Mesothelial cell of epicardium (in vitro differentiated cells): ENCODE data around the gene DGKD. TPM values are rescaled to one million over a fixed set of nuclear protein-coding genes. Genes with fewer than 3 reads are reported as not detected.
A peak's percentile ranks its signal among the peaks of the same experiment; 100 is the strongest.

Source experiments
- DNase-seq, 2 experiments: peaks; one replicate each; pipeline ENCODE4 v3.0.0; 2021; ENCODE audit warnings: low spot score in 2 of 2; ENCODE audit not compliant: unreplicated experiment in 2 of 2
- H3K27ac Mint-ChIP-seq: 2 replicates; pipeline ENCODE4 v1.8.0; 2021; ENCODE audit warnings: mixed read lengths
- H3K27me3 Mint-ChIP-seq: 2 replicates; pipeline ENCODE4 v1.8.0; 2021; ENCODE audit warnings: low read depth, mixed read lengths
- H3K36me3 Mint-ChIP-seq: 2 replicates; pipeline ENCODE4 v1.8.0; 2021; ENCODE audit warnings: mixed read lengths
- H3K4me1 Mint-ChIP-seq: 2 replicates; pipeline ENCODE4 v1.8.0; 2021; ENCODE audit warnings: mixed read lengths
- H3K4me3 Mint-ChIP-seq: 2 replicates; pipeline ENCODE4 v1.8.0; 2021; ENCODE audit warnings: mild to moderate bottlenecking, moderate library complexity, mixed read lengths
- H3K9me3 Mint-ChIP-seq: 2 replicates; pipeline ENCODE4 v1.8.0; 2021; ENCODE audit warnings: mixed read lengths
- total RNA-seq: library from RNA; stranded (reverse); gene quantifications from 3 replicates; pipeline ENCODE4 v1.2.1, GENCODE V29; 2021
- TF ChIP-seq, protein P1 (sequence below): fragments of 200-600 bp; sonication (generic); IDR thresholded peaks from one replicate; pipeline ENCODE4 v1.5.0; 2021; ENCODE audit warnings: antibody characterized with exemption; ENCODE audit not compliant: unreplicated experiment

Gene DGKD
- total RNA-seq, 1 donor from 2014 or later: 64.5 TPM

DNA sequence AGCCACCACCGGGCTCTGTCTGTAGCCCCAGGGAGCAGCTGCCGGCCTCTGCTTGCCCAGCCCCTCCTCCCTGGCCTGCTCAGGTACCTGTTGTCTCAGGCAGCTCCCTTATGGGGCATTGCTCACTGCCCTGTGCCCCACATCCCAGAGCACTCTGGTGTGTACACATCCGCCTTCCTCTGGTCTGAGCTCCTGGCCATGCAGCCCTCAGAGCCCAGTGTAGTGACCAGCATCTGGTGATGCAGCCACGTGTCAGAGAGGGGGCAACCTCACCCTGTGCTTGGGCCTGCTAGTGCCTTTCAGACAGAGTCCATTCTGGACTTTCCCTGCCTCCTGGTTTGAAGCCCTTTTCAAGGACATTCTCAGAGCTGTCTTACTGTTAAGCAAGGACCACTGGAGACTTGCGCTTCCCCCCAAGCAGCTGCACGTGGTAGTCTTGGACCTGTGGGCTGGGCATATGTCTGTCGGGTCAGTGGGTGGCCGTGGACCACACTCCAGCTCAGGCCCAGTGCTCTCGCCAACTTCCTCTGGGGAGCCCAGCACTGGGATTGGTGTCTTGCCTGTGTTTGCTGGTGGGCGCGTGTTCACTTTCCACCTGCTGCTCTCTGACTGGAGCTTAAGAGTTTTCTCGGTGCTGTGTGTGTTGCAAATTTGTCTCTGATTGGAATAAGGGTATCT, 30.7 kb downstream of the DGKD start:
- Mint-ChIP-seq H3K4me3 (no peak overlapping the region), H3K27me3 (no peaks in the 10 kb centered on the region), H3K9me3 (no peaks in the 10 kb centered on the region), H3K27ac (peak overlapping the region; percentile 80), H3K36me3 (no peaks in the 10 kb centered on the region), H3K4me1 (peaks cover 44% of the 10 kb centered on the region)
- TF ChIP-seq, protein P1, sequence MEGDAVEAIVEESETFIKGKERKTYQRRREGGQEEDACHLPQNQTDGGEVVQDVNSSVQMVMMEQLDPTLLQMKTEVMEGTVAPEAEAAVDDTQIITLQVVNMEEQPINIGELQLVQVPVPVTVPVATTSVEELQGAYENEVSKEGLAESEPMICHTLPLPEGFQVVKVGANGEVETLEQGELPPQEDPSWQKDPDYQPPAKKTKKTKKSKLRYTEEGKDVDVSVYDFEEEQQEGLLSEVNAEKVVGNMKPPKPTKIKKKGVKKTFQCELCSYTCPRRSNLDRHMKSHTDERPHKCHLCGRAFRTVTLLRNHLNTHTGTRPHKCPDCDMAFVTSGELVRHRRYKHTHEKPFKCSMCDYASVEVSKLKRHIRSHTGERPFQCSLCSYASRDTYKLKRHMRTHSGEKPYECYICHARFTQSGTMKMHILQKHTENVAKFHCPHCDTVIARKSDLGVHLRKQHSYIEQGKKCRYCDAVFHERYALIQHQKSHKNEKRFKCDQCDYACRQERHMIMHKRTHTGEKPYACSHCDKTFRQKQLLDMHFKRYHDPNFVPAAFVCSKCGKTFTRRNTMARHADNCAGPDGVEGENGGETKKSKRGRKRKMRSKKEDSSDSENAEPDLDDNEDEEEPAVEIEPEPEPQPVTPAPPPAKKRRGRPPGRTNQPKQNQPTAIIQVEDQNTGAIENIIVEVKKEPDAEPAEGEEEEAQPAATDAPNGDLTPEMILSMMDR: no peak
- no peak for DNase-seq

DNA sequence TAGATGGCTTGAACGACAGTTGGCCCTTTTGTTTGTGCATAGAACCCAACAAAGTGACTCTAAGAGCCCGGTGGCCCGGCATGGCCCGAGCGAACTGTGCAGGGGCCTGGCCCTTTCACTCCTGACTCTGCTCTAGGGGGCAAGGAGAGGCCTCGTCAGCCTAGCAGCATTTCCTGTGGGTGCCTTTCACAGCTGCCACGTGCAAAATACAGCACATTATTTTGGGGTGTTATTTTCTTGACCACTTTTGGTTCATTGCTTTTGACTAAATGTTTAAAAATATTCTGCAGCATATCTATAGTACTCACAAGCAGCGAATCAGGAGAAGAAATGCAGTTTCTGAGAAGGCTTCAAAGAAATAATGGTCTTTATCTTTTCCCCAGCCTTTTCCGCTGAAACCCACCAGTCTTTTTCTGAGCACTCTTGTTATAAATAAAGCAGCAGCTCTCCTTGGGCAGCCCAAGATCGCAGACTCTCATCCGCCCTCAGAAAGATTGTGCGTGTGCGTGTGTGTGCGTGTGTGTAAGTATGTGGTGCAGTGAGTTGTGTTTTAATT, 31.3 kb downstream of the DGKD start:
- Mint-ChIP-seq H3K36me3 (peaks cover 5% of the 10 kb centered on the region), H3K27ac (peak overlapping the region; percentile 80)

DNA sequence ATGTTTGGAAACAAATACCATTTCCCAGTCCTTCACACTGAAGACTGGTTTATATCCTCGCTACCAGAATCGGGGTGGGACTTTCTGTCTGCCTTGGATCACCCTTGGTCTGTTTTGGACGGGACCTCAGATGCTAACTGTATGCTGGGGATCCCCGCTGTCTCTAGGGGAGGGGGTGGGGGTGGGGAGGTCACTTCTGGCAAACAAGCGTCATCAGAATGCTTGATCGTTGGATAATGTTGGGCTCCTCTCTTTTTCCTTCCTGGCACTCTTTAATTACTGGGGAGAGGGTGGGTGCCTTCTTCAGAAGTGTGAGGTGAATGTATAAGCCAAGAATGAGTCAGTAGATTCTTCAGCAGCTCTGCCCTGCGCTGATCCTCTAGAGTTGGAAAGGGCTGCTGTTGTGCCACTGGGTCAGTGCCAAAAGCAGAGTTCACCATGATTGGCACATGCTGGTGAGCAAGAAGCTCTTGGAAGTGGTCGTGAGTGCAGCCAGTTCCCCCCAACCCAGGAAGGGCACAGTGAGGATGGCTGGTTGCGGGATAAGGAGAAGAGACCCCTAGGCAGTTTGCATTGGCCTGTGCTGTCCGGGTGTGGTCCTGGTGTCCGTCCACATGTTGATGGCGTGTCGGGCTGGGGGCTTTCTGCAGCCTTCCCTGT, 32.2 kb downstream of the DGKD start:
- H3K27ac Mint-ChIP-seq: peak overlapping the region; percentile 88
- H3K36me3 Mint-ChIP-seq: peaks cover 8% of the 10 kb centered on the region
- H3K4me3 Mint-ChIP-seq: no peak overlapping the region
- no peaks in the 10 kb centered on the region for H3K9me3 Mint-ChIP-seq
- H3K27me3 Mint-ChIP-seq: no peaks in the 10 kb centered on the region
- no peak for DNase-seq
- TF ChIP-seq, protein P1: no peak
- peaks cover 40% of the 10 kb centered on the region for H3K4me1 Mint-ChIP-seq

More for the DNA sequence above, 31.3 kb downstream of the DGKD start:
- H3K4me1 Mint-ChIP-seq: peaks cover 40% of the 10 kb centered on the region
- H3K4me3 Mint-ChIP-seq: no peak overlapping the region
- DNase-seq: no peak
- H3K27me3 Mint-ChIP-seq: no peaks in the 10 kb centered on the region
- H3K9me3 Mint-ChIP-seq: no peaks in the 10 kb centered on the region
- TF ChIP-seq, protein P1: no peak

DNA sequence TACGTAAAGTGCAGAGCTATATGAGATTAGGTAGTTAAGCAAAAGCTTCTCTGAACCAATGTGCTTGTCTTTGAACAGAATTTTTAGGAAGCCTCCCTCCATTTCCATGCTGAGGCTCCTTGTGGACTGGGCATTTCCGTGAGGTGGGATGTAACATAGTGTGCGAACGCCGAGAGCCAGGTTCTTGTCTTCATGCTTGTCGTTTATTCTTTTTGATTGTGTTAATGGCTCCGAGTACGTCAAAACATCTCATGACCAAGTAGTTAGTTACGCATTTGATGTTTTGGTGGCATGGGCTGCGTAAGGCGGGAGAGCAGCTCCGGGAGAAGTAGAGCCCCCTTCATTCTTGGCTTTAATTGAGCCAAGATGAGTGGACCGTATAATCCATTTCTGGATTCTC, 32.9 kb downstream of the DGKD start:
- no peaks in the 10 kb centered on the region for H3K9me3 Mint-ChIP-seq
- TF ChIP-seq, protein P1: no peak
- H3K27me3 Mint-ChIP-seq: no peaks in the 10 kb centered on the region
- peak overlapping the region; percentile 88 for H3K27ac Mint-ChIP-seq
- H3K4me3 Mint-ChIP-seq: no peak overlapping the region
- H3K4me1 Mint-ChIP-seq: peaks cover 40% of the 10 kb centered on the region
- no peak for DNase-seq
- H3K36me3 Mint-ChIP-seq: peaks cover 10% of the 10 kb centered on the region

DNA sequence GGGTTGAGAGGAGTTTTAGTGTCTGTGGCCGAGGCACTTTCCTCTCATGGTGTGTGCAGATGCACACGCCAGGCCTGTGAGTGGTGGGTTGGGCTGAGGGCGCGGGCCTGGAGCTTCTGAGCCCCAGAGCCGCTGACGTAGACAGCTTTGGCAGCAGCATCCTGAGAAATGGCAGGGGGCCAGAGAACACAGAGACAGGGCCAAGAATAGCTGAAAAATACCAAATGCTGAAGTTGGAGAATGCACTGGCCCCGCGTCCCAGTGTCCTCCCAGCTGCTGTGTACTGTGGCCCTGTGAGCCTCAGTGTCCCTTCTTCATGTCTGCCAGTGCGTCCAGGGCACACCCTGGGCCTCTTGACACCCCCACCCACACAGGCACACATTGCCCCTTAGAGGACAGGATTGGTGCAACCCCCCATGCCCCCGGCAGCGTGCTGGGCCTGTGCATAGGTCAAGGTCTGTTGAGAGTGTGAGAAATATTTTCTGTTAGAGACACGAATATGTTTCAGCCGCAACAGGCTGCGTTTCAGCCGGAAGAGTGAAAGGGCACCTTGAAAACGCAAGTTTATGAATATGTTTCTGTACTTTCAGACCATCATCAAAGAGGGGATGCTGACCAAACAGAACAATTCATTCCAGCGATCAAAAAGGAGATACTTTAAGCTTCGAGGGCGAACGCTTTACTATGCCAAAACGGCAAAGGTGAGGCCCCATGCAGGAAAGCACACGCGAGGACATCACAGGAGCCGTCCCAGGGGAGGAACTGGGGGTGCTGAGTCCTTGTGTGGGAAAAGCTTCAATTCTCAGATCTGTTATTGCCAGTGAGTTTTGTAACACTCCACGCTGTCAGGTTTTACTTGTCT, 33.6 kb downstream of the DGKD start:
- Mint-ChIP-seq H3K4me1 (peaks cover 40% of the 10 kb centered on the region), H3K4me3 (peak overlapping the region; percentile 32), H3K36me3 (peaks cover 10% of the 10 kb centered on the region), H3K27ac (peak overlapping the region; percentile 88), H3K27me3 (no peaks in the 10 kb centered on the region), H3K9me3 (no peaks in the 10 kb centered on the region)
- TF ChIP-seq, protein P1: no peak
- peak; percentile 62 to 85 for DNase-seq
